T-helper 1 cell treated with Interleukin-12 subunit alpha and Interleukin-12 subunit beta and Interleukin-4 antibody, amounts not matched to agents 30 μg/mL and 1 μg/mL, for 36 hours (primary cell): ENCODE measurements around the gene SNX32.

ENCODE experiments used
- H3K27ac Mint-ChIP-seq: one replicate; pipeline ENCODE4 v1.8.0; 2021; ENCODE audit warnings: mild to moderate bottlenecking, mixed read lengths
- H3K27me3 Mint-ChIP-seq: one replicate; pipeline ENCODE4 v1.8.0; 2021; ENCODE audit warnings: low read depth, mixed read lengths
- H3K36me3 Mint-ChIP-seq: one replicate; pipeline ENCODE4 v1.8.0; 2021; ENCODE audit warnings: low read depth, mixed read lengths
- H3K4me1 Mint-ChIP-seq: one replicate; pipeline ENCODE4 v1.8.0; 2021; ENCODE audit warnings: low read depth, mixed read lengths
- H3K4me3 Mint-ChIP-seq: one replicate; pipeline ENCODE4 v1.8.0; 2021; ENCODE audit warnings: mild to moderate bottlenecking, moderate library complexity, mixed read lengths
- H3K9me3 Mint-ChIP-seq: one replicate; pipeline ENCODE4 v1.8.0; 2021; ENCODE audit warnings: mixed read lengths

The SNX32 gene

GRCh38 chr11:65862191-65862735, 28.5 kb downstream of the SNX32 start:
- peak overlapping the region; percentile 93 for H3K4me3 Mint-ChIP-seq
- peak overlapping the region; percentile 58 for H3K27ac Mint-ChIP-seq
- H3K36me3 Mint-ChIP-seq, result peaks cover 30% of the 10 kb centered on the region
- H3K4me1 Mint-ChIP-seq, result peaks cover 28% of the 10 kb centered on the region
- H3K9me3 Mint-ChIP-seq, result no peaks in the 10 kb centered on the region
- no peaks in the 10 kb centered on the region for H3K27me3 Mint-ChIP-seq

DNA sequence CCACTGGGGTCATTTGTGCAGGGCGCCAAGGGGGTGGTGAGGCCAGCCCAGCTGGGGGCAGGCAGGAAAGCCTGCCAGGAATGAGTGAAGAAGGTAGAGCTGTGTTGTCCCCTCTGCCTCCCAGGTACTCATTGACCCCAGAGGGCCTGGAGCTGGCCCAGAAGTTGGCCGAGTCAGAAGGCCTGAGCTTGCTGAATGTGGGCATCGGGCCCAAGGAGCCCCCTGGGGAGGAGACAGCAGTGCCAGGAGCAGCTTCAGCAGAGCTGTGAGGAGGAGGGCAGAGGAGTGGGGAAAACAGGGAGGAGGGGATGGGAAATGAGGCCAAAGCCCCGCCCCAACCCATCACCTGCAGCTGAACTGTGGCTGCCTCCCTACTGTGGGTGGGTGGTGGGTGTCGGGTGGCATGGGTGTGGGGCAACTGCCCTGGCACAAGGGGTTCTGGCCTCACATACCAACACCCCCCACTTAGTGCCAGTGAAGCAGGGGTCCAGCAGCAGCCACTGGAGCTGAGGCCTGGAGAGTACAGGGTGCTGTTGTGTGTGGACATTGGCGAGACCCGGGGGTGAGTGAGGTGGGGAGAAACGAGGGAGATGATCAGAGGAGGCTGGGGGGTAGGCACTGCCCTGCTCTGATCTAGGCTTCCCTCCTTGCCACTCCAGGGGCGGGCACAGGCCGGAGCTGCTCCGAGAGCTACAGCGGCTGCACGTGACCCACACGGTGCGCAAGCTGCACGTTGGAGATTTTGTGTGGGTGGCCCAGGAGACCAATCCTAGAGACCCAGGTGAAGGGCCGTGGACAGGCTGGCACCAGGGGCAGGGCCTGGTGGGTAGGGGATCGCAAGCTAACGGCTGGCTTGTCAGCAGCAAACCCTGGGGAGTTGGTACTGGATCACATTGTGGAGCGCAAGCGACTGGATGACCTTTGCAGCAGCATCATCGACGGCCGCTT, 29.5 kb downstream of the SNX32 start:
- peaks cover 31% of the 10 kb centered on the region for H3K36me3 Mint-ChIP-seq
- peak overlapping the region; percentile 58 for H3K27ac Mint-ChIP-seq
- peaks cover 28% of the 10 kb centered on the region for H3K4me1 Mint-ChIP-seq
- peak overlapping the region; percentile 93 for H3K4me3 Mint-ChIP-seq
- H3K27me3 Mint-ChIP-seq, result no peaks in the 10 kb centered on the region
- H3K9me3 Mint-ChIP-seq, result no peaks in the 10 kb centered on the region

GRCh38 chr11:65863889-65864705, 30.3 kb downstream of the SNX32 start:
- no peaks in the 10 kb centered on the region for H3K9me3 Mint-ChIP-seq

DNA sequence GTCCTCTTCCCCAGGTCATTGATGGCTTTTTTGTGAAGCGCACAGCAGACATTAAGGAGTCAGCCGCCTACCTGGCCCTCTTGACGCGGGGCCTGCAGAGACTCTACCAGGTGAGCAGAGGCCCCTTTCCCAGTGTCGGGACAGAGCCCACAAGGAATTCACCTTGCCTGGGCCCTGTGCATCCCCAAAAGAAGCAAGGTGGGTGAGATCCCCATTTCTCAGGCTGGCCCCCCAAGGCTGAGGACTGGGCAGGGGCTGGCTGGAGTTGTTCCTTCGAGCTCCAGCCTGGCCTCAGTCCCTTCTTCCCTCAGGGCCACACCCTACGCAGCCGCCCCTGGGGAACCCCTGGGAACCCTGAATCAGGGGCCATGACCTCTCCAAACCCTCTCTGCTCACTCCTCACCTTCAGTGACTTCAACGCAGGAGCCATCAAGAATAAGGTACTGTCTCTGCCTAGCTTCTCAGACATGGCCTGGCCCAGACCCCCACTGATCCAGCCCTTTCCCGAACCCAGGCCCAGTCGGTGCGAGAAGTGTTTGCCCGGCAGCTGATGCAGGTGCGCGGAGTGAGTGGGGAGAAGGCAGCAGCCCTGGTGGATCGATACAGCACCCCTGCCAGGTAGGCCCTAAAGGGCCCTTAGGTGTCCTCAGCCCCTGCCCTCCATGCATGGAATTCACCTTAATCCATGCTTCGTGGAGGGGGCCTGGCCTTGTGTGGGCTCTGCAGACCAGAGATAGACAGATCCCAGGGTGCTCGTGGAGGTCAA, 31.1 kb downstream of the SNX32 start:
- Mint-ChIP-seq H3K4me3 (no peak overlapping the region), H3K27me3 (no peaks in the 10 kb centered on the region), H3K4me1 (peaks cover 18% of the 10 kb centered on the region), H3K36me3 (peaks cover 31% of the 10 kb centered on the region), H3K27ac (no peak overlapping the region), H3K9me3 (no peaks in the 10 kb centered on the region)

More at GRCh38 chr11:65863889-65864705, 30.3 kb downstream of the SNX32 start:
- Mint-ChIP-seq H3K27ac (no peak overlapping the region), H3K4me3 (no peak overlapping the region), H3K4me1 (peaks cover 19% of the 10 kb centered on the region), H3K36me3 (peaks cover 31% of the 10 kb centered on the region), H3K27me3 (no peaks in the 10 kb centered on the region)

DNA sequence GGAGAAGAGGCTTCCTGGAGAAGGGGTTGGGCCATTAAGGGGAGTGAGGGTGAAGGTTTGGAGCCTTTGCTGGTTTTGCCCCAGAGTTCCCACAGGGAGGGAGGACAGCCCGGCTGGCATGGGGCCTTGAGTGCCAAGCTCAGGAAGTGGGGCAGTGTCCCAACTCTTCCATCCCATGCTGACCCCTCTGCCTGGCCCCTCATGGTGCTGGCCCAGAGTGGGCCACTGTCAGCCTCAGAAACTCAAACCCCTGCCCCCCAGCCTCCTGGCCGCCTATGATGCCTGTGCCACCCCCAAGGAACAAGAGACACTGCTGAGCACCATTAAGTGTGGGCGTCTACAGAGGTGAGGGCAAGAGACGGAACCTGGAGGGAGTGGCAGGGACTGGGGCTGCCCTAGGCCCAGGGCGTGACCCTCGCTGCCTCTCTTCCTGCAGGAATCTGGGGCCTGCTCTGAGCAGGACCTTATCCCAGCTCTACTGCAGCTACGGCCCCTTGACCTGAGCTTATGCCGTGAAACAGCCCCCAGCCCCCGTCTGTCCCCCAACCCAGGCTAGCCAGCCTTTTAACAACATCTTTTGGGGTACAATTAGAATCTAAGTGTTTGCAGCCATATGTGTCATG, 31.9 kb downstream of the SNX32 start:
- Mint-ChIP-seq H3K4me1 (peaks cover 19% of the 10 kb centered on the region), H3K9me3 (no peaks in the 10 kb centered on the region), H3K4me3 (no peak overlapping the region), H3K27ac (no peak overlapping the region), H3K27me3 (no peaks in the 10 kb centered on the region), H3K36me3 (peaks cover 30% of the 10 kb centered on the region)

GRCh38 chr11:65866509-65867283, 32.9 kb downstream of the SNX32 start:
- peaks cover 30% of the 10 kb centered on the region for H3K36me3 Mint-ChIP-seq
- H3K4me1 Mint-ChIP-seq, result peaks cover 20% of the 10 kb centered on the region
- no peak overlapping the region for H3K4me3 Mint-ChIP-seq

DNA sequence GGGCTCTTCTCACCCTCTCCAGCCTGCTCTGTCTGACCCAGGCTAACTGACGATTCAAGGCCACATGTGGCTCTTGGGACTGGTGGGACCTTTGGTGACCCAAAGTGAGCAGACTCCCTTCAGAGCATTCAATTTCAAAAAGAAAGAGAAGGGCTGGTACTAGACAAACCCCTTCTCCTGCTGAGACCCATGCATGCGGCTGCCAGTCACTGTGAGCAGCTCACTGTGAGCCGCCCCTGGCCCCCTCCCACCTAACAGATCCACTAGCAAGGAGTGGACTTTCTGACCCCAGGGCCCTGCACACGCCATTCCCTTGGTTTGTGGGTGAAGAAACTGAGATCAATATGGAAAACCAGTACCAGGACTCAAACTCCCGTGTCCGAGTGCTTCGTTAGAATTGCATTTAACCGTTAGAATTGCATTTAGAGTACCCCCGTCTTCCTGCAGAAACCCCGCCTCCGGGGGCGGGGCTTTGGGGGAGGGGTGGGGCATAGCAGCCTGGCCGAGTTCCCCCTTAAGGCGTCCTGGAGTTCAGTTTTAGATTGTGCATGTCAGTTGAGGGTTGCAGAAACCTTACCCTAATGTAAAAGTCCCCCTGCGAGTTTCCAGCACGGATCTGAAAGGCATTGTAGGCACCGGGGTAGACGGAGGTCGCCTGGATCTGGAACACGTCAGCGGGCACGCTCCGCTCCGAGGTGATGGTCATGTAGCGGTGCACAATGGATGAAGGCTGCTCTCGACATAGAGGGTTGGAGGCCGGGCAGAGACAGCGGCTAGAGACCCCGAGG, 33.7 kb downstream of the SNX32 start:
- Mint-ChIP-seq H3K27ac (no peak overlapping the region), H3K4me3 (no peak overlapping the region), H3K9me3 (no peaks in the 10 kb centered on the region), H3K36me3 (peaks cover 26% of the 10 kb centered on the region), H3K27me3 (no peaks in the 10 kb centered on the region), H3K4me1 (peaks cover 17% of the 10 kb centered on the region)

More at GRCh38 chr11:65866509-65867283, 32.9 kb downstream of the SNX32 start:
- Mint-ChIP-seq H3K27me3 (no peaks in the 10 kb centered on the region), H3K9me3 (no peaks in the 10 kb centered on the region), H3K27ac (no peak overlapping the region)

DNA sequence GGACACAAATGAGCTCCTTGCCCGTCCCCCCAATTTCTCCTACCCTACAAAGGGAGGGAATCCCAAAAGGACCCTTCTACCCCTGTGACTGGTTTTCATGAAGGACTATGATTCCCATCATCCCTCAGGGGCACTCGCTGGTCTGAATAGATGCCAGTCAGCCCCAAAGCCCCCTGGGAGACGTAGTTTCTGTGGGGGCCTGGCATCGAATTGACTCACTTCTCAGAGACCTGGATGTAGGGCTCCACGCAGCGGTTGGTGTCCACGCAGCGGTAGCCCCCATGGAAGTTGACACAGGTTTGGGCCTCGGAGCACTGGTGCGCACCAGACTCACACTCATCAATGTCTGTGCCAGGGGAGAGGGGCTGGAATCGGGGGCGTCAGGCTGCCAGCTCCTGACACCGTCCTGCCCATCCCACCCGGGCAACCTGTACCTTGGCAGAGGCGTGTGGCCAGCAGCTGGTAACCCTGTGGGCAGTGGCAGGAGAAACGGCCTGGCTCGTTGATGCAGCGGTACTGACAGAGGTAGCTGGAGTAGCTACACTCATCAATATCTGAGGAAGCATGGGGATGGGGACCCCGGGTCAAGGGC, 34.4 kb downstream of the SNX32 start:
- H3K27me3 Mint-ChIP-seq, result peaks cover 3% of the 10 kb centered on the region
- no peaks in the 10 kb centered on the region for H3K9me3 Mint-ChIP-seq
- no peak overlapping the region for H3K4me3 Mint-ChIP-seq
- peaks cover 17% of the 10 kb centered on the region for H3K4me1 Mint-ChIP-seq
- H3K36me3 Mint-ChIP-seq, result peaks cover 20% of the 10 kb centered on the region
- no peak overlapping the region for H3K27ac Mint-ChIP-seq

DNA sequence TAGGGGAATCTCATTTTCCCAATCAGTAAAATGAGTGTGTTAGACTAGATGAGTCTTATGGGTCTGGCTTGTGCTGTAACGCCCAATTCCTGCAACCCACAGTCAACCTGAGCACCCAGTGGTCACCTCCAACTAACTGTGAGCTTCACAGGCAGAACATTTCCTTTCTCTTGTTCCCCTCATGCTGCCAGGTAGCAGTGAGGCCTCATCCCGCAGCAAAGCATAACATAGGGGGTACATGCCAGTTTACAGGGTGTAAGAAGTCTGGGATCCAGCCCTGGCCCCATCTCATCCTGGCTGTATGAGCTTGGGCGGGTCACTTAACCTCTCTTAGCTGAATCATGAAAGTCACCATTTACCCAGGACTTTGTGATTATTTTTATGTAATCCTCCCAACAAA, 35.1 kb downstream of the SNX32 start:
- peaks cover 14% of the 10 kb centered on the region for H3K36me3 Mint-ChIP-seq
- no peak overlapping the region for H3K27ac Mint-ChIP-seq
- H3K27me3 Mint-ChIP-seq, result peaks cover 5% of the 10 kb centered on the region
- no peak overlapping the region for H3K4me3 Mint-ChIP-seq
- no peaks in the 10 kb centered on the region for H3K9me3 Mint-ChIP-seq
- peaks cover 19% of the 10 kb centered on the region for H3K4me1 Mint-ChIP-seq

DNA sequence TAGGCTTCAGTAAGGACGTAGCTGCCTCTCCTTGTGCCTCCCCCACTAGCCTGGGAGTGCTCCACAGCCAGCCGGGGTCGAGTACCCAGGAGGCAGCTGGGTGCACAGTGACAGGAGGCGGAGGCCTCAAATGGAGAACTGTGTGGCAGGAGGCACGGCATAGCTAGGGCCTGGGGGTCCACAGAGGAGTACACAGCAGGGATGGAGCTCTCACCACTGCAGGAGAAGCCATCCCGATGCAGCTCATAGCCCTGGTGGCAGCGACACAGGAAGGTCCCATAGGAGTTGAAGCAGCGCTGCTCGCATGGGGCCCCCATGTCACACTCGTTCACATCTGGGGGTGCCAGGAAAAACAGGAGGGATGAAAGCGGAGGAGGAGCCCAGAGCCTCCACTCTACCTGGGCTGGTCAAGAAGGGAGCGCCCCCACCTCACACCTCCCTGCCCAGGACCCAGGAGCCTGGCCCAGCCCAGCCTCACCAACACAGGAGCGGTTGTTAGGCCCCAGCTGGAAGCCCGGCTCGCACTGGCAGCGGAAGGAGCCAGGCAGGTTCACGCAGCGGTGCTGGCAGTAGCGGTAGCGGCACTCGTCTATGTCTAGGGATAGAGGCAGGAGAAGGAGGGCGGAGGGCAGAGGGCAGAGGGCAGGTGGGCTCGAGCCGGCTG, 36.0 kb downstream of the SNX32 start:
- Mint-ChIP-seq H3K4me1 (peaks cover 16% of the 10 kb centered on the region), H3K27me3 (peaks cover 5% of the 10 kb centered on the region), H3K27ac (no peak overlapping the region), H3K36me3 (peaks cover 12% of the 10 kb centered on the region), H3K4me3 (no peak overlapping the region), H3K9me3 (no peaks in the 10 kb centered on the region)

- peaks cover 9% of the 10 kb centered on the region for H3K36me3 Mint-ChIP-seq
- H3K9me3 Mint-ChIP-seq, result no peaks in the 10 kb centered on the region
- peaks cover 16% of the 10 kb centered on the region for H3K4me1 Mint-ChIP-seq
- H3K27me3 Mint-ChIP-seq, result peaks cover 5% of the 10 kb centered on the region
- peak overlapping the region; percentile 15 for H3K27ac Mint-ChIP-seq
- no peak overlapping the region for H3K4me3 Mint-ChIP-seq
These were observed 36.5 kb downstream of the SNX32 start for GRCh38 chr11:65870307-65870658.
